Karpas-422 (cell line): Measurements from ENCODE around the gene ARHGAP33. TPM values are rescaled to one million over a fixed set of nuclear protein-coding genes. Genes with fewer than 3 reads are reported as not detected.
"Not testable (repeated sequence)": the region's sequence is repeated elsewhere in the genome, so short reads cannot be mapped to it uniquely, and the experiment has no call there.

ENCODE experiments used
- DNase-seq: peaks from one replicate; pipeline ENCODE4 v3.0.0-alpha.2; 2015
- H2AFZ ChIP-seq: fragments of 200-600 bp; sonication (generic); 2 replicates; pipeline ENCODE4 v1.6.1; 2014; ENCODE audit warnings: antibody characterized with exemption, low read length, mixed read lengths
- H3K27ac ChIP-seq: fragments of 200-600 bp; sonication (generic); 2 replicates; pipeline ENCODE4 v1.5.1; 2014; ENCODE audit warnings: mild to moderate bottlenecking, low read length, moderate library complexity
- H3K27me3 ChIP-seq: fragments of 200-600 bp; sonication (generic); 2 replicates; pipeline ENCODE4 v1.6.1; 2014; ENCODE audit warnings: low read length, mixed read lengths
- H3K36me3 ChIP-seq: fragments of 200-600 bp; sonication (generic); 2 replicates; pipeline ENCODE4 v1.6.1; 2014; ENCODE audit warnings: low read length, mixed read lengths; ENCODE audit not compliant: insufficient read depth
- H3K4me1 ChIP-seq: fragments of 200-600 bp; sonication (generic); 2 replicates; pipeline ENCODE4 v1.6.1; 2014; ENCODE audit warnings: mild to moderate bottlenecking, low read length, mixed read lengths
- H3K4me2 ChIP-seq: fragments of 200-600 bp; sonication (generic); 2 replicates; pipeline ENCODE4 v1.6.1; 2014; ENCODE audit warnings: low read length, low read depth, mild to moderate bottlenecking; ENCODE audit not compliant: poor library complexity, severe bottlenecking
- H3K4me3 ChIP-seq: fragments of 200-600 bp; sonication (generic); 2 replicates; pipeline ENCODE4 v1.5.1; 2014; ENCODE audit warnings: mild to moderate bottlenecking, antibody characterized with exemption, low read length, mixed read lengths
- H3K79me2 ChIP-seq: fragments of 200-600 bp; sonication (generic); 2 replicates; pipeline ENCODE4 v1.6.1; 2014; ENCODE audit warnings: mild to moderate bottlenecking, low read length, mixed read lengths
- H3K9ac ChIP-seq: fragments of 200-600 bp; sonication (generic); 2 replicates; pipeline ENCODE4 v1.6.0; 2014; ENCODE audit warnings: low read length
- H3K9me2 ChIP-seq: fragments of 200-600 bp; sonication (generic), shearing (Covaris generic); replicated peaks from 2 replicates; pipeline ENCODE4 v1.6.0; 2014; ENCODE audit warnings: mild to moderate bottlenecking, low read length, moderate library complexity; ENCODE audit not compliant: insufficient read depth
- H3K9me3 ChIP-seq: fragments of 300-700, 200-600 bp; sonication (generic); 2 replicates; pipeline ENCODE4 v1.6.1; 2014; ENCODE audit warnings: low read length, mixed read lengths
- H4K20me1 ChIP-seq: fragments of 200-600 bp; sonication (generic); 2 replicates; pipeline ENCODE4 v1.6.1; 2014; ENCODE audit warnings: mild to moderate bottlenecking, antibody characterized with exemption, low read length, low read depth; ENCODE audit not compliant: insufficient read depth
- total RNA-seq: library from RNA; depleted of rRNA; stranded (reverse); fragments of >200 nt; shearing (Covaris generic); gene quantifications from 2 replicates; pipeline ENCODE4 v1.2.3, GENCODE V29; 2014; ENCODE audit warnings: low replicate concordance

ARHGAP33 gene
- total RNA-seq, 1 experiment from 2014 or later = 5.8 TPM

GRCh38 chr19:35790981-35791813 is 15.8 kb downstream of the ARHGAP33 start:
- Histone ChIP-seq H4K20me1 (no peaks in the 10 kb centered on the region), H3K36me3 (no peaks in the 10 kb centered on the region), H3K9me2 (no peaks in the 10 kb centered on the region), H2AFZ (no peak overlapping the region), H3K79me2 (no peaks in the 10 kb centered on the region), H3K9ac (no peak overlapping the region), H3K9me3 (no peaks in the 10 kb centered on the region), H3K4me2 (no peak overlapping the region), H3K27me3 (no peaks in the 10 kb centered on the region), H3K27ac (no peak overlapping the region), H3K4me1 (no peaks in the 10 kb centered on the region), H3K4me3 (no peak overlapping the region)
- peak; percentile 81 for DNase-seq

- H3K27me3 ChIP-seq = no peaks in the 10 kb centered on the region
- no peak overlapping the region for H3K4me3 ChIP-seq
- H3K9me2 ChIP-seq = no peaks in the 10 kb centered on the region
- no peak overlapping the region for H2AFZ ChIP-seq
- no peaks in the 10 kb centered on the region for H3K79me2 ChIP-seq
- no peaks in the 10 kb centered on the region for H3K9me3 ChIP-seq
- no peak for DNase-seq
- no peak overlapping the region for H3K4me2 ChIP-seq
- H3K4me1 ChIP-seq = no peaks in the 10 kb centered on the region
- H4K20me1 ChIP-seq = no peaks in the 10 kb centered on the region
- H3K27ac ChIP-seq = no peak overlapping the region
- no peaks in the 10 kb centered on the region for H3K36me3 ChIP-seq
- no peak overlapping the region for H3K9ac ChIP-seq
These were observed 16.5 kb downstream of the ARHGAP33 start for GRCh38 chr19:35791814-35792279.

- Histone ChIP-seq H2AFZ (no peak overlapping the region), H3K4me2 (no peak overlapping the region), H3K27me3 (no peaks in the 10 kb centered on the region), H3K9me3 (no peaks in the 10 kb centered on the region), H4K20me1 (no peaks in the 10 kb centered on the region), H3K4me1 (no peaks in the 10 kb centered on the region), H3K4me3 (no peak overlapping the region), H3K36me3 (no peaks in the 10 kb centered on the region), H3K79me2 (no peaks in the 10 kb centered on the region), H3K9me2 (no peaks in the 10 kb centered on the region), H3K27ac (no peak overlapping the region), H3K9ac (no peak overlapping the region)
- DNase-seq = no peak
These were observed 16.9 kb downstream of the ARHGAP33 start for GRCh38 chr19:35792312-35792711.

- Histone ChIP-seq H3K9me2 (no peaks in the 10 kb centered on the region), H3K4me2 (no peak overlapping the region), H3K4me1 (no peaks in the 10 kb centered on the region), H3K4me3 (no peak overlapping the region), H3K9ac (no peak overlapping the region), H4K20me1 (no peaks in the 10 kb centered on the region), H3K27ac (no peak overlapping the region), H3K27me3 (no peaks in the 10 kb centered on the region), H3K36me3 (no peaks in the 10 kb centered on the region), H2AFZ (no peak overlapping the region), H3K79me2 (no peaks in the 10 kb centered on the region), H3K9me3 (no peaks in the 10 kb centered on the region)
- DNase-seq = no peak
These were observed 17.5 kb downstream of the ARHGAP33 start for GRCh38 chr19:35792888-35793287.

- Histone ChIP-seq H3K9me3 (no peaks in the 10 kb centered on the region), H3K36me3 (no peaks in the 10 kb centered on the region), H3K79me2 (no peaks in the 10 kb centered on the region), H3K9me2 (no peaks in the 10 kb centered on the region), H3K9ac (no peak overlapping the region), H3K27me3 (no peaks in the 10 kb centered on the region), H2AFZ (no peak overlapping the region), H3K27ac (no peak overlapping the region), H3K4me2 (no peak overlapping the region), H4K20me1 (no peaks in the 10 kb centered on the region), H3K4me1 (no peaks in the 10 kb centered on the region), H3K4me3 (no peak overlapping the region)
- no peak for DNase-seq
These were observed 18.2 kb downstream of the ARHGAP33 start for GRCh38 chr19:35793381-35794165.

GRCh38 chr19:35795564-35795963 is 20.2 kb downstream of the ARHGAP33 start:
- H3K4me1 ChIP-seq, H3K27ac ChIP-seq, H4K20me1 ChIP-seq, H3K9ac ChIP-seq, H3K4me2 ChIP-seq, H3K79me2 ChIP-seq, H2AFZ ChIP-seq, H3K9me3 ChIP-seq, H3K36me3 ChIP-seq, H3K4me3 ChIP-seq, DNase-seq, H3K9me2 ChIP-seq, H3K27me3 ChIP-seq: not testable (repeated sequence)

- Histone ChIP-seq H3K79me2 (no peaks in the 10 kb centered on the region), H4K20me1 (no peaks in the 10 kb centered on the region), H3K27me3 (no peaks in the 10 kb centered on the region), H3K4me1 (no peaks in the 10 kb centered on the region), H2AFZ (no peak overlapping the region), H3K36me3 (no peaks in the 10 kb centered on the region), H3K9me2 (no peaks in the 10 kb centered on the region), H3K9ac (no peak overlapping the region), H3K27ac (no peak overlapping the region), H3K4me3 (no peak overlapping the region), H3K9me3 (no peaks in the 10 kb centered on the region), H3K4me2 (no peak overlapping the region)
- no peak for DNase-seq
These were observed 21.5 kb downstream of the ARHGAP33 start for GRCh38 chr19:35796645-35797542.

- no peak overlapping the region for H3K9ac ChIP-seq
- H4K20me1 ChIP-seq = no peaks in the 10 kb centered on the region
- no peaks in the 10 kb centered on the region for H3K36me3 ChIP-seq
- H3K79me2 ChIP-seq = no peaks in the 10 kb centered on the region
- no peak overlapping the region for H3K27ac ChIP-seq
- no peaks in the 10 kb centered on the region for H3K4me1 ChIP-seq
- H2AFZ ChIP-seq = no peak overlapping the region
- no peak overlapping the region for H3K4me2 ChIP-seq
- no peaks in the 10 kb centered on the region for H3K9me2 ChIP-seq
- no peaks in the 10 kb centered on the region for H3K9me3 ChIP-seq
- DNase-seq = no peak
- no peaks in the 10 kb centered on the region for H3K27me3 ChIP-seq
- H3K4me3 ChIP-seq = no peak overlapping the region
These were observed 22.3 kb downstream of the ARHGAP33 start for GRCh38 chr19:35797663-35798062.
